IPS-NIHi7 (cell line): ENCODE data around the gene GPD2.

Experiments used
- DNase-seq: peaks from one replicate; pipeline ENCODE4 v3.0.0; 2012; ENCODE audit warnings: mixed read lengths; ENCODE audit errors: extremely low spot score

The GPD2 gene

DNA sequence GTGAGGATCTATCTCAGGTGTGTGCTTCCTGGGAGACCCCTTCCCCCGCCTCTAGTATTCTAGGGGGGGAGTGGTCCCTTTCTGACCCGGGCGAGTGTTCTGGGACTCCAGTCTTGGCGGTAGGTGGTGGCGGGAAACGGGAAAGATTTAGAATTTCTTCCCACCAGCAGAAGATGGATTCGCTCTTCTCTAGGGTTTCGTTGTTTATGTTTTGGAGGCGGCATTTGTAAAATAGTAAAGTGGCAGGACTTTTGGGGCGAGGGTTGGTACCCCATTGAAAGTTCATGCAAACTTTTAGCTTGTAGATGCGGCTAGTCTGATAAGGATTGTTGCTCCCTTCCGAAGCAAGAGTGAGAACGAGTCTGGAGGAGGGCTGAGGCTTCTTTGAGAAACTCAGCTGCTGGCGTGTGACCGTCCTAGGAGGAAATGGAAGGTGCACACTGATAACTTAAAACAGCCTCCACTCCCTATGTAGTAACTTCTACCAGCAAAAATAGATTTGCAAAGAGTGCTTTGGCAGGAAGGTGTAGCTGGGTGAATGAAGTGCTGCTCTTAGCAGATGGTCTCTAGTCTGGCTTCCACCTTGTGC lies 412 bp downstream of the GPD2 start:
- no peak for DNase-seq

DNA sequence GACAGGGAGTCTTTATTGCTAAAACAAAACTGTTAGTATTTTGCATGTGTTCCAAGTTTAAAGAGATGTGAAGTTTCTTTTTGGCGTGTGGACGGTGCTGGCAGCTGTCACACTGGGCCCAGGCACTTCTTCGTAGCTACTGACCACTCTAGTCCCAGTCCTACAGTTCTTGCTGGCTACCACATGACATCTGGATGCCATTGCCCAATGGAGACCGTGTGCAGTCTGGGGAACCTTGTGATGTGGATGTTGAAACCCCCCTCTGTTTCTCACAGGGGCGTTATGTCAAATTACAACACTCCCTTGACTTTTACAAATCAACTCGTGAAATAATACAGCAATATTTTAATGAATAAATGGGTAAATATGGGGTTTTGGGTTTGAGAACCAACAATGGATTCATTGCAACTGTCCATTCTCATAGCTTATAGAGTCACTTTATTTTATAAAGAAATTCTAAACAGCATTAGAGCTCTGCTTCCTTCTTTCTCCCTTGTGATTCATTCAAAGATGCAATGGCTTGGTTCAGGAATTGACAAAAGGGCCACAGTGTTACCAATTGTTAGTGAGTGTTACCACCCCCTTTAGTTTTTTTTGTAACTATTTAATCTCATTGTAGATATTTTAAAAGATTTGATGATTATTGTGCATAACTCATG lies 1.2 kb downstream of the GPD2 start:
- no peak for DNase-seq

DNA sequence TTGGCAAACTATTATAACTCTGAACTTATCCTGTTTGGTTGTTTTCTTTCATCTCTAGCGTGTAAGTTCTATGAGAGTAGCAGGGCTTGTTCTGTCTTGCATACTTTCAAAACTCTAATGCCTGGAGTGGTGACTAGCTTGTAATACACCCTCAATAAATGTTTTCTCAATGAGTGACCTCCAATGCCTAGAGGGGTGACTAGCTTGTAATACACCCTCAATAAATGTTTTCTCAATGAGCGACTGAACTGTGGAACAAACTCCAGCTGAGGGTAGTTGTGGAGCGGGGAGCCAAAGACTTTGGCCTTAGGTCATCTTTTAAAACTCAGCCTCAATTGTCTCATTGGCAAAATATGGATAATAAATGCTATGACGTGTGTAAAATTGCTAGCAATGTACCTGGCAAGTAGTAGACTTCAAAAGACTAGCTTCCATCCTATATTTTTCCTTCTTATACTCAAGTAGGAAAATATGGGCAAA lies 1.8 kb downstream of the GPD2 start:
- no peak for DNase-seq

GRCh38 chr2:156443089-156443488 lies 6.9 kb downstream of the GPD2 start:
- DNase-seq: no peak

DNA sequence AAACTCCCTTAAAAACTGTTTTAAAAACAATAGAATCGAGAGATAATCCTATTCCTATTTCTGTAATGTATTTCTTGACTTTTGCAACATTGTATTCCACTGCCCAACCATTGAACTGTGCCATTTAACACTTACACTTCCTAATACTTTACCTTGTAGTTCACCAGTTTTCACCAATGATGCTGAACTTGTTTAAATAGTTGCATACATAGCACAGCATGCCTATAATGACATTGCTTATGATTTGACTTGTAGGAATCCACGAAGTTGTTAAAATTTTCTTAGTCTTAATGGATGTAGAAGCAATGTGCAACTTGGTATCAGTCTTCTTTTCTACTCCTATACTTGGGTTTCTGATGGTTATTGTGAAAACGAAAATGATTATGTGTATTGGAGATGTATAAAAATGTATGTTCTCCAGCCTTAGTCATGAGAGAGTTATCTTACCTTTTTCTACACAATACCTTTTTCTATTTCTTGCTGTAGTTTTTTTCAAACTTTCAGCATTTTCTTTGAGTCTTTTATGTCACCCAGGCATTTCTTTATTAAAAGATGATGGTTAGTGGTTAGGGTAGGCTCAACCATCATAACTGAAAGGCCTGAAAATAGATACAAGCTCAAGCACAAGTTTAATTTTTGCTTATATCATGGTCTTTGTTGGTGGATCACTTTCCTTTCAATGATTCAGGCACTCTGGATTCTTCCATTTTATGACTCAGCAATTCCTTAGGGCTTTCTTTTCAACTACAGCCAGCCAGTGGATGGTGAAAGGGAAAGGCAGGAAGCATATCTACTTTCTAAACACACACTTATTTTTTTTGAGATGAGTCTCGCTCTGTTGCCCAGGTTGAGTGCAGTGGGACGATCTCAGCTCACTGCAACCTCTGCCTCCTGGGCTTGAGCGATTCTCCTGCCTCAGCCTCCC lies 9.4 kb downstream of the GPD2 start:
- no peak for DNase-seq

GRCh38 chr2:156447761-156448160 lies 11.6 kb downstream of the GPD2 start:
- no peak for DNase-seq

DNA sequence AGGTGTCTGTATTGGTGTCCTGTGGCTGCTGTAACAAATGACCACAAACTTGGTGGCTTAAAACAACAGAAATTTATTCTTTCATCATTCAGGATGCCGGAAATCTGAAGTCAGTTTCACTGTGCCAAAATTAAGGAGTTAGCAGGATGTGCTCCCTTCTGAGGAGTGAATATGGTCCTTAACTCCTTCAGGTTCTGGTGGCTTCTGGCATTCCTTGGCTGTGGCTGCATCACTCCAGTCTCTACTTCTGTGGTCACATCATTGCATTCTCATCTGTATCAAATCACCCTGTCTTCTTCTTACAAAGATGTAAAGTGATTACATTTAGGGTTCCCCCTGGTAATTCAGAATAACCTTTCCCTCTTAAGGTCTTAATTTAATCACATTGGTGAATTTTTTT lies 12.6 kb downstream of the GPD2 start:
- DNase-seq: no peak

DNA sequence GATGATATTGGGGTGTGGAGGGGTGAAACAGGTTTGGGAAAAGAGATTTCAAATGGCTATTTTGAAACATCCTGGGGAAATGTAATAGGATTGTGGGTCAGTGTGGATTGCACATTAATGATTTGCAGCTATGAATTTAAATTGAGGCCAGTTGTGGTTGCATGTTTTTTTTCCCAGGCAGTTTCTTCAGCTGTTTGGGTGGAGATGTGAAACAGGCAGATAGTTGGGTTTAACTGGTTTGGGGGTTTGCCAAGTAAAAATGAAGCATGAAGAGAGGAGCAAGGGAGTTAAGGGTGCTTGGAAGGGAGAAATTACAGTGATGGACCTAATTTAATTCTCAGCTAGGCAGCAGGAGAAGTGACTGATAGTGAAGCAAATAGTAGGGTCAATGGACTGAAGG lies 16.8 kb downstream of the GPD2 start:
- no peak for DNase-seq

- no peak for DNase-seq
Measured at GRCh38 chr2:156455361-156455975, 19.3 kb downstream of the GPD2 start.

DNA sequence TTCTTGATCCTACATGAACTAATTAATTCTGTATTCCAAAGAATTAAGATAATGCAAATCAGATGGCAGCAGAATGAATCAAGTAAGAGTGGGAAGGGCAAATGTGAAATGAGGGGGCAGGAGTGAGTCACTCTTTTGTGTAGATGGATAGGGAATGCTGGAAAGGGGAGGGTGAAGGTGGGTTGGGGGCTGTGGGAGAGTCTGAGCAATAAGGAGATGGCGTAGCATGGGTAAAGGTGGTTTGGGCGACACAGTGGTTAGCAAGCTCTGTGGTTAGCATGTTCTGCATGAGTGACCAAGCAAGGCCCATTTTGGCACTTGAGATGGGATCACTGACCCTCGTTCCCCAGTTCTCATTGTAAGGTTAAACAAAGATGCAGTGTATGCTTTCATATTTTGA lies 20.4 kb downstream of the GPD2 start:
- DNase-seq: no peak

- DNase-seq: no peak
Measured at GRCh38 chr2:156457523-156458517, 21.6 kb downstream of the GPD2 start.

DNA sequence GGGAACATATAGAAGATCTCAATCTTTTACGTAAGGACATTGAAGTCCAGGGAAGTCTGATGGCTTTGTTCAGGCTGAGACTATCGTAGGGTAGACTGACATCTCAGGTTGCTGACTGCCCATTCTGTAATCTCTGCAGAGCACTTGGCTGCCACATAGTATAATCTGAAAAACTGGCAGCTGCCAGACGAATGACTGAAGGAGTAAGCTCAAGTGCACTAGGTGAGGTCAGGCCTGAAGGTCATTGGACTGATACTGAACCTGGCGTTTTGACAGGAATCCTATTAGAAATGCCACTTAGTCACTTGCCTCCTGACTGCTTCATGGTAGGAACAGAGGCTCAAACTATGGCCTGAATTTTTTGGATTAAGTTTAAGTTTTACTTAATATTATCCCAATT lies 23.5 kb downstream of the GPD2 start:
- DNase-seq: no peak

DNA sequence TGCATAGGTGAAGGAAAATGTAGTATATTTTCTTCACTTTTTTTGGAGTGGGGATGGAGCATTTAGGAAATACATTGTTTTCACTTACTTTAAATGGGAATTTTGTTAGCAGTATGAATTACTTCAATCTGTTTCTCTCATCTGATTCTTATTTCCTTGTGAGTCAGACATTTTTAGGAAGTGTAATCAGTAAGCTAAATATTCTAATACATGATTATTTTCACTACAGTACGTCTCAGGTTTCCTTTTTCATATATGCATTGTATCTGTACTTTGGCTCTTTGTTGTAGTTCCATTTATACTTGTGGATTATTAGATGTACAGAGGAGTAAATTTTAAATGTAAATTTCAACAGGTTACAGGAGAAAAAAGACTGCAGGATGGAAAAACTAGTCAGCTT lies 27.9 kb downstream of the GPD2 start:
- DNase-seq: no peak

DNA sequence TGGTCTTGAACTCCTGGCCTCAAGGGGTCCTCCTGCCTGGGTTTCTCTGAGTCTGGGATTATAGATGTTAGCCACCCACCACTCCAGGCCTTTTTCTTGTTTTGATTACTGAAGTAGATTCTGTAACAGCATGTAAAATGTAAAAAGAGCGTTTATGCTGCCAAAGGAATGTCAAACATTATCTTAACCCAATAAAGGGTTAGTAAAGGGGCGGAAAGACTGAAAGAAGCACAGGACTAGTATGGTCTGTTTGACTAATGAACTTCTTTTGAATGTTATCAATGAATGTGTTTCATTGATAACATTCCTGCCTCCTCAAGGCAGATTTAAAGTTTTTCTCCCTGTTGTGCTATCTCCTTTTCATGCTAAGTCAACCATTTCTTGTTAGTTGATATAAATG lies 29.4 kb downstream of the GPD2 start:
- DNase-seq: no peak

DNA sequence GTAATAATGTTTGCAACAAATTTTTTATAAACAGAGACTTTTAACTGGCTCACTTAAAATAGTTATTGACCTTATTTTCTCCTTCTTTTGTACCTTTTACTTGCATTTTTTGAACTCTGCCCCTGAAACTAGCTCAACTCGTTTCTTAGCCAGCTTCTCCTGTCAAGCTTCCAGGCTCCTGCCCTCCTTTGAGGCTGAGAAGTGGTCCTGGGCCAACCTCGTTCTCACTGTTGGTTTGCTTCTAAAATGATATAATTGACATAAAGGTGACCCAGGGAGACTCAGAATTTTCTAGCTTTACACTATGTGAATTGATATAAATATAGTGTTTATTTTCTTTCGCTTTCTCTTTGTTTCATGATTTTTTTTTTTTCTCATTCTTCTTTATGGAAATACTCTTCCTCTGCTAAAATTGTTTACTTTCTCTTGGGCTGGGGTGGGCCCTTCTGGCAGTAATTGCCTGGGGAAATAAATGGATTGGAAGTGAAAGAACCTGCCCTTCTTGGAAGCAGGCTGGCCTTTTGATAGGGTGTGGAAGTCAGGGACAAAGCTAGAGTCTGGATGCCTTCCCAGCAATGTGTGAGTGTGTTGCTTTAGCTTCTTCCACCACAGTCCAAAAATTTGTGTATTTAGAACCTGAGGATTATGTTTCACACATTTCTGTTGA lies 30.7 kb downstream of the GPD2 start:
- DNase-seq: no peak

DNA sequence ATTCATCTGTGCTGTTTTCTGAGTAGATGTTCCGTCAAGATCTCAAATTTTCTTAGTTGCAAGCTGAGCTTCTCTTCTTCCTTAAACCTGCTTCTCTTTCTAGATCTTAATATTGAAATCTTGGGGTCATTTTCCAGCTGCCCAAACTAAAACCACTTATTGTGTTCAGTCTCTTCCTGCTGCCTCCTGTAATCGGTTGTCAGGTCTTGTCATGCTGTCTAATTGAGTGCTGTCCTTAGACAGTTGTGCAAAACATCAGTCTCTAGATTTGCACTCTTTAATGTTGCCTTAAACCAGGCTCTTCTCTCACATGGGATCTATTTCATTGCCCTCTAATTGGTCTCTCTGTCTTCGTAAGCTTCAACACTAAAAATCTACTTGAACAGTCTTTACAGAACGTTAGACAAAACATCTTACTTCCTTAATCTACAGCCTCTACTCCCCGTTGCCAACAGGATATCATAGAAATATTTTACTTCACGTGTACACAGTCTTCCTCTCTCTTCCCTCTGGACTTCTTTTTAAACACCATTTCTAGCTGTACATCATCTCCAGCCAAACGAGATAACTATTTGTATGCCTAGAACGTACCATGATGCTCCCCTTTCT lies 34.9 kb downstream of the GPD2 start:
- no peak for DNase-seq

DNA sequence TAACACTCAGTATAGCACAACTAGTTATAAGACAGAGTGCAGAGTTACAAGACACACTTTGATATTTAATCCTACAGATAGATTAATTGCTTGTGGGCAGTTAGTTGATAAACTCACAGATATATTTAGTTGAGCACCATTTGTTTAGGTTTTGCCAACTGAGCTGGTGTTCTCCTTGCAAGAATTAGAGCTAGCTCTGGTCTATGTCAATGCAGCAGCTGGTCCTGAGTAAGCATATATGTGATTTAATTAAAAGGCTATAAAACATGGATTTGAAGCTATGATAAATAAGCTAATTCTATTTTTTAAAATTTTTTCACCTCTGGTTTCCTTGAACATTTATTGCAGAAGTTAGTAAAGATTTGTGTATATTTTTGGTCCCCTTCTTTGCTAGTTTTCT lies 35.6 kb downstream of the GPD2 start:
- no peak for DNase-seq

DNA sequence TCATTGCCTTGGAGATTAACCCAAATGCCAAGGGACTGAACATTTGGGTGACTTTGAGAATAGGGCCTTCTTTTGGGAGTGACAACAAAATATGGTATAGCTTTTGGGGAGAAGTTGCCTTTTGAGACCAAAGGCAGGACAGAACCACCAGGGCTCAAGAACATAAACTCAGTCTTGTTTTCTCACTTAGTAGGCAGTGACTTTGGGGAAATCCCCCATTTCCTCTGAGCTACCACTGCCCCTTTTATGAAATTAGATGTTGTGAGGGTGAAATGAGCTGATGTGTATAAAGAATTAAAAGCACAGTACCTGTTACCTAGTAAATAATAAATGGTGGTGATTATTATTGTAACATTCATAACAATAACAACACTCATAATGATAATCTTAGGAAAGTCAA lies 36.5 kb downstream of the GPD2 start:
- no peak for DNase-seq

- DNase-seq: no peak
Measured at GRCh38 chr2:156473445-156473844, 37.3 kb downstream of the GPD2 start.

DNA sequence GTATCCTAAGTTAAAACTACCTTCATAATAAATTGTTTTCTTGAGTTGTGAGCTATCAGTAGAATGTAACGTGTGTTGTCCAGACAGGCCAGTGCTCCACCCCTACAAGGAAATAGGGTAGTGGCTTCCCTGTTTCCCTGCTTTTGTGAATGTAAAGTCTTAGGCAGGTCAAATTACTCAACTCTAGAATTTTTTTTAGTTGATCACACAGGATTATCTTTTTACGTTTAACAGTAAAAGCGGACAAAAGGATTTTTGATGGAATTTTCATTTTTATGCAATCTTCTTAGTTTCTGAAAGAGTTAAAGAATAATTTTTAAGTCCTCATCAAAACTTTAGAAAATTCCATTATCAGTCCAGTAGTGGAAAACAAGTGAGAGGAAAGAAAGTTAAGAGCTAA lies 38.2 kb downstream of the GPD2 start:
- no peak for DNase-seq
